CD4-positive, alpha-beta T cell (primary cell): ENCODE results near the gene SNX20. TPM values are rescaled to one million over a fixed set of nuclear protein-coding genes. Genes with fewer than 3 reads are reported as not detected.

Source experiments
- ATAC-seq: fragments of 200-7000 bp; cut with Tn5 transposase; one replicate; pipeline ENCODE4 v1.10.0; 2022; ENCODE audit warnings: mild to moderate bottlenecking; ENCODE audit not compliant: poor library complexity
- CTCF ChIA-PET: fragments of 350-600 bp; sonication (Branson Sonifier 250); formaldehyde crosslinking; loops from one replicate; lab custom pipeline; 2021; ENCODE audit warnings: antibody characterized with exemption, inconsistent platforms; lab: Charles Lee
- POLR2A ChIA-PET: fragments of 350-600 bp; sonication (Branson Sonifier 250); formaldehyde crosslinking; loops from one replicate; lab custom pipeline; 2021; ENCODE audit warnings: antibody characterized with exemption, inconsistent platforms; lab: Charles Lee
- DNase-seq, 14 experiments: peaks; one replicate each; pipeline ENCODE4 v3.0.0-alpha.2; 2013 to 2020; ENCODE audit warnings: mixed read lengths in 2 of 14
- H3K27ac ChIP-seq, 2 donors: one replicate each; pipeline versions ENCODE4 v1.5.1 to v1.7.0; 2013; ENCODE audit warnings: low read length in 2 of 2, low read depth in 1 of 2, mild to moderate bottlenecking in 1 of 2
- H3K27me3 ChIP-seq, 2 experiments: 1 replicate in 1 of 2; 2 replicates in 1 of 2; pipeline versions ENCODE4 v1.6.1 to v1.7.0; 2013; ENCODE audit warnings: low read length in 2 of 2, control low read depth in 1 of 2, mild to moderate bottlenecking in 1 of 2, moderate library complexity in 1 of 2; ENCODE audit not compliant: insufficient read depth in 2 of 2, control insufficient read depth in 1 of 2
- H3K36me3 ChIP-seq: one replicate; pipeline ENCODE4 v1.6.1; 2013; ENCODE audit warnings: low read length, control low read depth; ENCODE audit not compliant: insufficient read depth
- H3K4me1 ChIP-seq: one replicate; pipeline ENCODE4 v1.6.1; 2013; ENCODE audit warnings: low read length, control low read depth; ENCODE audit not compliant: insufficient read depth
- H3K4me3 ChIP-seq: one replicate; pipeline ENCODE4 v1.5.1; 2013; ENCODE audit warnings: mild to moderate bottlenecking, low read length, moderate library complexity
- H3K9me3 ChIP-seq, 2 experiments: 1 replicate in 1 of 2; 2 replicates in 1 of 2; pipeline versions ENCODE4 v1.6.1 to v1.7.0; 2013; ENCODE audit warnings: low read length in 2 of 2, mild to moderate bottlenecking in 2 of 2, control low read depth in 1 of 2, moderate library complexity in 1 of 2; ENCODE audit not compliant: control insufficient read depth in 1 of 2, insufficient read depth in 1 of 2
- H3K27ac Mint-ChIP-seq: one replicate; pipeline ENCODE4 v1.8.0; 2020; ENCODE audit warnings: mixed read lengths
- H3K27me3 Mint-ChIP-seq: one replicate; pipeline ENCODE4 v1.8.0; 2021; ENCODE audit warnings: mixed read lengths
- H3K36me3 Mint-ChIP-seq: one replicate; pipeline ENCODE4 v1.8.0; 2021; ENCODE audit warnings: low read depth, mixed read lengths
- H3K4me1 Mint-ChIP-seq: one replicate; pipeline ENCODE4 v1.8.0; 2021; ENCODE audit warnings: low read depth, mixed read lengths
- H3K4me3 Mint-ChIP-seq: one replicate; pipeline ENCODE4 v1.8.0; 2020; ENCODE audit warnings: mild to moderate bottlenecking, mixed read lengths
- H3K9me3 Mint-ChIP-seq: one replicate; pipeline ENCODE4 v1.8.0; 2020; ENCODE audit warnings: mixed read lengths
- CTCF ChIP-seq: fragments of 200-600 bp; IDR thresholded peaks from one replicate; pipeline ENCODE4 v1.8.0; 2022; ENCODE audit warnings: antibody characterized with exemption, mild to moderate bottlenecking
- intact Hi-C, 2 experiments: fragments of 100-400 bp; cut with DNase I in 1 of 2; cut with micrococcal nuclease in 1 of 2; formaldehyde crosslinking; loops; one replicate each; pipeline versions ENCODE4 v1.15.1 to v1.9.0; 2023 to 2025; cut with DNase I, micrococcal nuclease
- total RNA-seq, 174 experiments: library from RNA in 2 of 174; stranded (reverse) in 2 of 174; gene quantifications; one replicate each; pipeline ENCODE4 v1.2.3 and lab custom pipeline; 2021 to 2026

Gene SNX20
- total RNA-seq, 2 experiments from 2014 or later, result 26.6 TPM

GRCh38 chr16:50690177-50690576, 9.1 kb upstream of the SNX20 start:
- DNase-seq (no peak), ATAC-seq (no peak)
- TF ChIP-seq CTCF, result no peak
- intact Hi-C loops, result no loop called here
- Mint-ChIP-seq H3K9me3 (no peaks in the 10 kb centered on the region), H3K4me1 (peaks cover 47% of the 10 kb centered on the region), H3K27me3 (no peaks in the 10 kb centered on the region), H3K4me3 (no peak overlapping the region), H3K36me3 (no peaks in the 10 kb centered on the region), H3K27ac (no peak overlapping the region)
- no peaks in the 10 kb centered on the region for H3K9me3 ChIP-seq
- H3K4me3 ChIP-seq, result no peak overlapping the region
- CTCF ChIA-PET, result interaction anchor here (1.3 kb wide), 1 partner anchor 19 kb away, joined by 4 read pairs; no protein-coding TSS in a partner anchor
- POLR2A ChIA-PET, result no interaction called here
- H3K4me1 ChIP-seq, result peaks cover 53% of the 10 kb centered on the region
- no peaks in the 10 kb centered on the region for H3K27me3 ChIP-seq
- H3K27ac ChIP-seq, result no peak overlapping the region
- no peaks in the 10 kb centered on the region for H3K36me3 ChIP-seq

- Histone ChIP-seq H3K4me3 (no peak overlapping the region), H3K27ac (no peak overlapping the region), H3K27me3 (no peaks in the 10 kb centered on the region), H3K36me3 (no peaks in the 10 kb centered on the region), H3K4me1 (peaks cover 53% of the 10 kb centered on the region), H3K9me3 (no peaks in the 10 kb centered on the region)
- no peak for ATAC-seq
- Mint-ChIP-seq H3K27me3 (no peaks in the 10 kb centered on the region), H3K27ac (no peak overlapping the region), H3K4me1 (peaks cover 47% of the 10 kb centered on the region), H3K4me3 (no peak overlapping the region), H3K9me3 (no peaks in the 10 kb centered on the region), H3K36me3 (no peaks in the 10 kb centered on the region)
- ChIA-PET CTCF (no interaction called here), POLR2A (no interaction called here)
- TF ChIP-seq CTCF, result no peak
- DNase-seq, result no peak
- intact Hi-C loops, result loop anchor here in 1 of 2 experiments (1.0 to 2.0 kb wide), 2 partner anchors 33 to 48 kb away; no protein-coding TSS in a partner anchor
Observed at GRCh38 chr16:50688867-50689266, 7.8 kb upstream of the SNX20 start.

GRCh38 chr16:50688083-50688482, 7.0 kb upstream of the SNX20 start:
- Histone ChIP-seq H3K9me3 (no peaks in the 10 kb centered on the region), H3K4me1 (peaks cover 53% of the 10 kb centered on the region), H3K27me3 (no peaks in the 10 kb centered on the region), H3K27ac (no peak overlapping the region), H3K4me3 (no peak overlapping the region), H3K36me3 (no peaks in the 10 kb centered on the region)
- no peak for ATAC-seq
- Mint-ChIP-seq H3K27ac (no peak overlapping the region), H3K27me3 (no peaks in the 10 kb centered on the region), H3K36me3 (no peaks in the 10 kb centered on the region), H3K4me1 (peaks cover 52% of the 10 kb centered on the region), H3K4me3 (no peak overlapping the region), H3K9me3 (no peaks in the 10 kb centered on the region)
- intact Hi-C loops, result loop anchor here in 1 of 2 experiments (1.0 to 2.0 kb wide), 2 partner anchors 34 to 49 kb away; no protein-coding TSS in a partner anchor
- peak in 1 of 14 experiments; percentile 12 for DNase-seq
- POLR2A ChIA-PET, result interaction anchor here (2.0 kb wide), 1 partner anchor 54 kb away, joined by 7 read pairs; the partner anchor contains the start of gene CYLD
- CTCF ChIA-PET, result no interaction called here
- no peak for TF ChIP-seq CTCF
